DMS153 treated with DMSO at 0.1 percent for 48 hours (cell line): Measurements from ENCODE around the gene DHTKD1.
A peak's percentile ranks its signal among the peaks of the same experiment; 100 is the strongest.
"Not testable (repeated sequence)": the region's sequence is repeated elsewhere in the genome, so short reads cannot be mapped to it uniquely, and the experiment has no call there.

Experiments
- DNase-seq: peaks from one replicate; lab custom pipeline; 2025; ENCODE audit not compliant: unreplicated experiment; lab: John Stamatoyannopoulos, UW

Gene DHTKD1

DNA sequence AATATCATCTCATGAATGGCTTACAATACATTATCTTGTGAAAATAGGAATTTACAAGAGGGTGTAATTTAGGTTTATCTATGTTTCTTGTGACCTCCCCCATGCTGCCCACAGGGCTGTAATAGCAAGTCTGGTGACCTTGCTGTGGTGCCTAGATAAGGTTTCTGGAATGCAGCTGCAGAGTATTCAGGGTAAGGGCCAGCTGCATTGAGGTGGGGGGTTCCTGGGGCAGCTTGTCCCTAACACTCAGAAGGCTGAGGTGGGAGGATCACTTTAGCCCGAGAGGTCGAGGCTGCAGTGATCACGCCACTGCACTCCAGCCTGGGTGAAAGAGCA is 5.3 kb upstream of the DHTKD1 start:
- no peak for DNase-seq

- DNase-seq = no peak
Measured at GRCh38 chr10:12067336-12067735, 1.4 kb upstream of the DHTKD1 start.

DNA sequence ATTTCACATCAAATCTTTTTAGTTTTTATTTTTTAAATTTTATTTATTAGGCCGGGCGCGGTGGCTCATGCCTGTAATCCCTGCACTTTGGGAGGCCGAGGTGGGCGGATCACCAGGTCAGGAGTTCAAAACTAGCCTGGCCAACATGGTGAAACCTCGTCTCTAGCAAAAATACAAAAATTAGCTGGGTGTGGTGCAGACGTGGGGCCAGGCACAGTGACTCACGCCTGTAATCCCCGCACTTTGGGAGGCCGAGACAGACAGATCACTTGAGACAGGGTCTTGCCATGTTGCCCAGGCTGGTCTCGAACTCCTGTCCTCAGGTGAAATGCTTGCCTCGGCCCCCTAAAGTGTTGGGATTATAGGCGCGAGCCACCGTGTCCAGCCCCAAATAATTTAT is 2.7 kb downstream of the DHTKD1 start:
- not testable (repeated sequence) for DNase-seq

DNA sequence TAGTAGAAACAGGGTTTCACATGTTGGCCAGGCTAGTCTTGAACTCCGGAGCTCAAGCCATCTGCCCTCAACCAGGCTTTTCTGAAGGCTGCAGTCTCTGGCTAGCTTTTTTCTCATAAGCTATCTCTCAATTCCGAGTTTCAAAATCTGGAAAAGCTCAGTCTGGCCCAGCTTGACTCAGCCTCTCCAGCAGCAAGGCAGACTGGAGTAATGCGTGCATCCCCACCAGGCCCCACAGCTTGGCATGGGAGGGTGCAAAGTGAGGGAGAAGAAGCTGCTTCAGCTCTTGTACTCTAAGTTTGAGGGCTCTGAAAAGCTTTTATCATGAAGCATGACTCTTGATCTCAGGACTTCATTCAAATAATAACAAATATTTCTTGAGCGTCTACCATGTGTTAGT is 4.8 kb downstream of the DHTKD1 start:
- DNase-seq = no peak

- DNase-seq = no peak
Measured at GRCh38 chr10:12077580-12078180, 8.9 kb downstream of the DHTKD1 start.

DNA sequence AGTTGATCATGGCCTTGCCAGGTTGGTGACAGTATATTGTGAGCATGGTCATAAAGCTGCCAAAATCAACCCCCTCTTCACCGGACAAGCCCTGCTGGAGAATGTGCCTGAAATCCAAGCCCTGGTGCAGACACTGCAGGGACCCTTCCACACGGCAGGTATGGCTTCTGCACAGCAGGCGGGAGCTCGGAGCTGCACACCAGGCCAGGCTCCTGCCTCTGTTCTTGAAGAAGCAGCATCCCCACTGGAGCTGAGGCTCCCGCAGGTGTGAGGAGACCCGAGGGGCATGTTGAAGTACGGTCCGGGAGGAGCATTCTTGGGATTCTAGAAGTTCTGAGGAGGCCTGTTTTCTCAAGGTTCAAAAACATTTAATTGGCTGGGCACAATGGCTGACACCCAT is 12.7 kb downstream of the DHTKD1 start:
- no peak for DNase-seq

GRCh38 chr10:12081879-12082557 is 13.3 kb downstream of the DHTKD1 start:
- DNase-seq = no peak

DNA sequence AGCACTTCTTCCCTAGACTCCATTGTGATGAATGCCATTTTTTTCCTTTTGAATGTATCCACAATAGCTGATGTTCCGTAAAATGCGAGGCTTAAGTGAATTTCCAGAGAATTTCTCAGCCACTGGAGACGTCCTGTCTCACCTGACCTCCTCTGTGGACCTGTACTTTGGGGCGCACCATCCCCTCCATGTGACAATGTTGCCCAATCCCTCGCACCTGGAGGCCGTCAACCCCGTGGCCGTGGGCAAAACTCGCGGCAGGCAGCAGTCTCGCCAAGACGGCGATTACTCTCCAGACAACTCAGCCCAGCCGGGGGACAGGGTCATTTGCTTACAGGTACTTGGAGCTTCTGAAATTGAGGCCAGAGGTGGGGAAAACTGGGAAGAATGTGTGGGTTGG is 20.2 kb downstream of the DHTKD1 start:
- DNase-seq = no peak

DNA sequence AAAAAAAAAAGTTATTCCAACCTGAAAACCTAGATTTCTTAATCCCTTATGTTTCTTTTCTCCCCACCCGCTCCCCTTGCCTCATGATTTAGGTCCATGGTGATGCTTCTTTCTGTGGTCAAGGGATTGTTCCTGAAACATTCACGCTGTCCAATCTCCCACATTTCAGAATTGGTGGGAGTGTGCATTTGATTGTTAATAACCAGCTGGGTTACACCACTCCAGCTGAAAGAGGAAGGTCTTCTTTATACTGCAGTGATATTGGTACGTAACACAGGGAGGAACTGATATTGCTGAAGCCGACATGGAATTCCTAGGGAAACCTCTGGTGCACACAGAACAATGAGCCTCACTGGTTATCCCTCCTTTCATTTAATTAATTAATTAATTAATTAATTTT is 22.7 kb downstream of the DHTKD1 start:
- no peak for DNase-seq

- DNase-seq = not testable (repeated sequence)
Measured at GRCh38 chr10:12097361-12097760, 28.6 kb downstream of the DHTKD1 start.

- DNase-seq = no peak
Measured at GRCh38 chr10:12097791-12098190, 29.0 kb downstream of the DHTKD1 start.

DNA sequence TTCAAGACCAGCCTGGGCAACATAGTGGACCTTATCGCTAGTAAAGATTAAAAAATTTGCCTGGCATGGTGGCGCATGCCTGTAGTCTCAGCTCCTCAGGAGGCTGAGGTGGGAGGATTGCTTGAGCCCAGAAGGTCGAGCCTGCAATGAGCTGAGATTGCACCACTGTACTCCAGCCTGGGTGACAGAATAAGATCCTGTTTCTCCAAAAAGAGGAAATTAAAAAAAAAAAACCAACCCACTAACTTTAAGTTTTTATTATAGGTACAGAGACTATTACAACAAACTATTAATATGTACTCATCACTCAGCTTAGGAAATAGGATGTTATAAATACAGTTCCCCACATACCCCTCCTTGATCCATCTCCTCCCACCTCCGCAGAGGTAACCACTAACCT is 30.2 kb downstream of the DHTKD1 start:
- no peak for DNase-seq

GRCh38 chr10:12103802-12104201 is 35.0 kb downstream of the DHTKD1 start:
- DNase-seq = no peak

- DNase-seq = no peak
Measured at GRCh38 chr10:12107781-12108180, 39.0 kb downstream of the DHTKD1 start.

GRCh38 chr10:12109286-12109685 is 40.5 kb downstream of the DHTKD1 start:
- no peak for DNase-seq

DNA sequence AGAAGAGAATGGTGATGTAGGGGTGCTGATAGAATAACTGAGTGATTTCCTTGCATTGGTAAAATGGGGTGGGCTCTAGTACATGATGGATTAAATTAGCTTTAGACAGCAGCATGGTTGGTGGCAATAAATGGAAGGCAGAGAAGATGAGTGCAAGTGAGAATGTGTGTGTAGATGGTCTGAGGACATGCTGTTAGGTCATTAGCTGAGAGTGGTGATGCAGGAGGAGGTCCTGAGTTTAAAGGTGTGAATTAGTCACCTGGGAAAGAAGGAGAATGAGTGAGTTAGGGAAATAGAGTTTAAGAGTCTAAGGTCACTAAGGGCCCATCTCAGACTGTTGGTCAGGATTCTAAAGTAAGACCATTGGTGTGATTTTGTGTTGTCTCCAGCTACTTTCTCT is 42.8 kb downstream of the DHTKD1 start:
- DNase-seq = no peak

- DNase-seq = no peak
Measured at GRCh38 chr10:12113627-12114026, 44.9 kb downstream of the DHTKD1 start.

DNA sequence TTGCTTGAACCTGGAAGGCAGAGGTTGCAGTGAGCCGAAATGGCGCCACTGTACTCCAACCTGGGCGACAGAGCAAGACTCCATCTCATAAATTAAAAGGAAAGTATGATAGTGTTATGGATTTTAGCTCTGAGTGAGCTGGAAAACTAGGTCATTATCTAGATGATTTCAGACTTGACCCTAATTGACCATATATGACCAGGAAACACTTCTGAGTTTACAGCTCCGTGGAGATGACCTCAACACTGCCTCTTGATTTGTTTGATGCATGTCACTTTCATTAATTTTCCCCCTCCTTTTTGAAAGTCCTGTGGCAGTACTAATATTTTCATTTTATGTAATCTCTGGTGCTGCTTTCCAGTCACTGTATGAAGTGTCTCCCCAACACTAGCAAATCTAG is 52.9 kb downstream of the DHTKD1 start:
- DNase-seq = no peak

GRCh38 chr10:12129222-12130111 is 60.7 kb downstream of the DHTKD1 start, which contains the start of gene SEC61A2:
SEC61A2 (plus strand) TSS chr10:12129677; CDS start chr10:12129788, 111 bp downstream.
- DNase-seq = peak; percentile 8

DNA sequence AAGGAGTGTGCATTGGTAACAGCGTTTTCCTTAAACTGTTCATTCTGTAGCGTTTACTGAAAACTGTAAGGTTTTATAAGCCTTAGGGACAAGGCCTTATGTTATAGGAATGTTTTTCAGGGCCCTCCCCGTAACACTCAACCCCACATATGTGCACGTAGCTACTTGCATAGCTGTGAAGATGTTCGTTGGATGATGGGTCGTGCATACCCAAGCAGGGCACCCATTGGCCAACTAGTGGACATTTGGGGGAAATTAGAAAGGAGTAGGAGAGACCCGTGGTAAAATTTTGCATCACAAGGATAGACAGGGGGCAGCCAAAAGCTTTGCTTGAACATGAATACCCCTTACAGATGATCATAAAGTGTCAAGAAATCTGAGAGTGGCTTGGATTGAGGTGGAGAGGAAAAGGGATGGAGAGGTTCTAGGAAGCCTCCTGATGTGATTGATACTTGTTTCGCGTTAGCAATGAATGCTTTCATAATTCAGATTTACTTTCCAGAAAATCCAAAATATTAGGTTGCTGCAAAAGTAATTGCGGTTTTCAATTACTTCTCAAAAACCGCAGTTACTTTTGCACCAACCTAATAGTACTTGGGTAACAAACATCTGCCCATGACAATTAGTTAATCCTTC is 61.6 kb downstream of the DHTKD1 start:
- peak; percentile 10 for DNase-seq

DNA sequence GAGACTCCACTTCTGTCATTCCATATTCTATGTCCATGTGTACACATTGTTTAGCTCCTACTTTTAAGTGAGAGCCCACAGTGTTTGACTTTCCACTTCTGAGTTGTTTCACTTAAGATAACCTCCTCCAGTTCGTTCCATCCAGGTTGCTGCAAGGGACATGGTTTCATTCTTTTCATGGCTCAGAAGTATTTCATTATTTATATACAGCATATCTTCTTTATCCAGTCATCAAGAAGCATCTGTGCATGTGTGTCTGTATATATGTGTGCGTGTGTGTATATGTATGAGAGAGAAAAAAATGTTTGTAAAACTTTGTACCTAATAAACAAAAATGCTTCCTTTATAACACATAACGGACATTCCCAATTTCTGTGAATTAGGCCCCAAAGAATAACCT is 66.9 kb downstream of the DHTKD1 start:
- DNase-seq = no peak

DNA sequence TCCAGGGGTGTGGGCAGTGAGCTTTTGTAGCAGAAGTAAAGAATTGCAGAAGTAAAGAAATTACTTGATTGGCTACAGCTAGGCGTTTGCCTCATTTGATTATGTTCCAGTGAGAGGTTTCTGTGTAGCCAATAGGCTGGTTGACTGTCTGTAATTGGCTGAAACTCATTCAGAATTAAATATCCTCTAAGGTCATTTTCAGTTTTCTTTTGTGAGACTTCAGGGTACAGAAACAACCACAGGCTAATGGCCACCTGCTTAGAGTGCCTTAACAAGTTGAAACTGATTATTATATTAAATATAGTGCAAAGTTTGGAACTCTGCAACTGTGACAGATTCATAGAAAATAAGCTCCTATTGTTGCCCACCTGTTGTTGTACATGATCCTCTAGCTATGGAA is 71.3 kb downstream of the DHTKD1 start:
- no peak for DNase-seq
